Endothelial cell of umbilical vein (primary cell): Measurements from ENCODE around the gene SYT11. TPM values are rescaled to one million over a fixed set of nuclear protein-coding genes. Genes with fewer than 3 reads are reported as not detected.

Experiments
- BruUV-seq: library from RNA; stranded (reverse); fragments of 400-500 nt; replicated peaks from 2 replicates; lab custom pipeline; 2021; lab: Mats Ljungman, UMichigan
- CTCF ChIA-PET: fragments of 300-600, 350-600 bp; sonication (Branson Sonifier 250); formaldehyde crosslinking; loops from one replicate; lab custom pipeline; 2021; ENCODE audit warnings: antibody characterized with exemption, inconsistent platforms; lab: Charles Lee
- POLR2A ChIA-PET: fragments of 300-600, 350-600 bp; sonication (Branson Sonifier 250); formaldehyde crosslinking; loops from one replicate; lab custom pipeline; 2021; ENCODE audit warnings: antibody characterized with exemption, inconsistent platforms; lab: Charles Lee
- DNase-seq: peaks from one replicate; pipeline ENCODE4 v3.0.0-alpha.2; 2011; ENCODE audit warnings: low read depth, low spot score
- FAIRE-seq: peaks from 2 replicates; lab custom pipeline; 2011; peaks lifted over from hg19 to GRCh38; lab: Jason Lieb, UNC
- H2AFZ ChIP-seq: 2 replicates; pipeline ENCODE4 v1.6.0; 2012; ENCODE audit warnings: low read depth, low read length, control low read depth, inconsistent platforms
- H3K27ac ChIP-seq: 2 replicates; pipeline ENCODE4 v1.5.1; 2011; ENCODE audit warnings: low read depth, mild to moderate bottlenecking, control low read depth, low read length, moderate library complexity; ENCODE audit not compliant: insufficient read depth
- H3K27me3 ChIP-seq, 2 experiments: 2 replicates each; pipeline versions ENCODE4 v1.6.0 to v1.6.1; 2011; ENCODE audit warnings: low read length in 2 of 2, mixed read lengths in 1 of 2; ENCODE audit not compliant: control insufficient read depth in 2 of 2, insufficient read depth in 2 of 2
- H3K36me3 ChIP-seq, 2 experiments: 2 replicates in 1 of 2; 3 replicates in 1 of 2; pipeline ENCODE4 v1.5.1; 2011; ENCODE audit warnings: low read length in 2 of 2, mild to moderate bottlenecking in 1 of 2, moderate library complexity in 1 of 2; ENCODE audit not compliant: control insufficient read depth in 2 of 2, insufficient read depth in 2 of 2; ENCODE audit errors: extremely low read depth in 1 of 2
- H3K4me1 ChIP-seq: 3 replicates; pipeline ENCODE4 v1.5.1; 2011; ENCODE audit warnings: mild to moderate bottlenecking, low read length; ENCODE audit not compliant: control insufficient read depth, insufficient read depth; ENCODE audit errors: extremely low read depth
- H3K4me2 ChIP-seq: 2 replicates; pipeline ENCODE4 v1.6.1; 2011; ENCODE audit warnings: low read length, control low read depth, mixed read lengths; ENCODE audit not compliant: insufficient read depth
- H3K4me3 ChIP-seq, 3 experiments: fragments of 200-600 bp in 1 of 3; sonication (generic), shearing (Covaris generic) in 1 of 3; replicated peaks in 1 of 3; 2 replicates each; pipeline ENCODE4 v1.5.1; 2011 to 2016; ENCODE audit warnings: control low read depth in 3 of 3, low read length in 3 of 3, mild to moderate bottlenecking in 2 of 3, inconsistent platforms in 1 of 3, low read depth in 1 of 3, moderate library complexity in 1 of 3; ENCODE audit not compliant: insufficient read depth in 1 of 3
- H3K79me2 ChIP-seq: 2 replicates; pipeline ENCODE4 v1.6.0; 2012; ENCODE audit warnings: low read length, inconsistent platforms; ENCODE audit not compliant: control insufficient read depth, insufficient read depth
- H3K9ac ChIP-seq: replicated peaks from 2 replicates; pipeline ENCODE3; 2011; ENCODE audit warnings: low read length, control low read depth; ENCODE audit not compliant: insufficient read depth; ENCODE audit errors: extremely low read depth
- H3K9me1 ChIP-seq: replicated peaks from 3 replicates; pipeline ENCODE4 v1.6.0; 2011; ENCODE audit warnings: mild to moderate bottlenecking, low read length; ENCODE audit not compliant: control insufficient read depth, insufficient read depth; ENCODE audit errors: extremely low read depth
- H3K9me3 ChIP-seq: replicated peaks from 2 replicates; pipeline ENCODE4 v1.5.1; 2012; ENCODE audit warnings: low read length, inconsistent platforms; ENCODE audit not compliant: control insufficient read depth, insufficient read depth
- H4K20me1 ChIP-seq: replicated peaks from 2 replicates; pipeline ENCODE3; 2011; ENCODE audit warnings: mild to moderate bottlenecking, low read length; ENCODE audit not compliant: control insufficient read depth, insufficient read depth; ENCODE audit errors: extremely low read depth
- EZH2 ChIP-seq: IDR thresholded peaks from 2 replicates; pipeline ENCODE4 v1.6.1; 2012; ENCODE audit warnings: borderline replicate concordance, low read depth, mild to moderate bottlenecking, moderate library complexity, low read length, inconsistent platforms; ENCODE audit not compliant: severe bottlenecking
- GATA2 ChIP-seq: IDR thresholded peaks from 2 replicates; pipeline ENCODE4 v1.7.0; 2011; ENCODE audit warnings: low read depth, mild to moderate bottlenecking, moderate library complexity, mixed read lengths, low read length; ENCODE audit not compliant: insufficient read length, insufficient read depth
- JUN ChIP-seq: IDR thresholded peaks from 2 replicates; pipeline ENCODE4 v1.6.1; 2011; ENCODE audit warnings: borderline replicate concordance, low read depth; ENCODE audit not compliant: insufficient read length, insufficient read depth
- POLR2A ChIP-seq: IDR thresholded peaks from 2 replicates; pipeline ENCODE4 v1.6.1; 2012; ENCODE audit warnings: low read depth, mild to moderate bottlenecking, control low read depth, low read length
- dilution Hi-C: fragments of 300-500 bp; cut with MboI; formaldehyde crosslinking; loops from one replicate; pipeline ENCODE4 v1.15.0; 2019; ENCODE audit warnings: low sequenced_read_pairs; ENCODE audit not compliant: extremely low pct_ligation_motif_present
- intact Hi-C: fragments of 100-400 bp; cut with micrococcal nuclease; formaldehyde crosslinking; loops from one replicate; pipeline ENCODE4 v1.10.0; 2022
- polyA plus RNA-seq, 4 experiments: library from polyadenylated mRNA; depleted of rRNA in 3 of 4; stranded (reverse) in 3 of 4; unstranded in 1 of 4; fragments of >200 nt; gene quantifications; 2 replicates each; pipeline versions ENCODE4 v1.2.1 to v1.2.3, GENCODE V29; 2011 to 2012; ENCODE audit warnings: missing spikeins in 1 of 4
- total RNA-seq: library from RNA; stranded (reverse); gene quantifications from 2 replicates; pipeline ENCODE4 v1.2.3, GENCODE V29; 2021
- TF ChIP-seq, protein P1 (sequence below), 2 donors: IDR thresholded peaks; 1 replicate in 1 of 2; 2 replicates in 1 of 2; pipeline ENCODE4 v1.5.1; 2011; ENCODE audit warnings: low read length in 2 of 2, mild to moderate bottlenecking in 2 of 2, moderate library complexity in 2 of 2, control low read depth in 1 of 2, inconsistent platforms in 1 of 2, low read depth in 1 of 2; ENCODE audit not compliant: insufficient read depth in 1 of 2; ENCODE audit errors: extremely low read depth in 1 of 2

The SYT11 gene
- total and polyA plus RNA-seq, 2 donors (not counting 3 experiments of a cell fraction or from before 2014, with no cell fraction given), result 28.2 to 36.5 TPM

DNA sequence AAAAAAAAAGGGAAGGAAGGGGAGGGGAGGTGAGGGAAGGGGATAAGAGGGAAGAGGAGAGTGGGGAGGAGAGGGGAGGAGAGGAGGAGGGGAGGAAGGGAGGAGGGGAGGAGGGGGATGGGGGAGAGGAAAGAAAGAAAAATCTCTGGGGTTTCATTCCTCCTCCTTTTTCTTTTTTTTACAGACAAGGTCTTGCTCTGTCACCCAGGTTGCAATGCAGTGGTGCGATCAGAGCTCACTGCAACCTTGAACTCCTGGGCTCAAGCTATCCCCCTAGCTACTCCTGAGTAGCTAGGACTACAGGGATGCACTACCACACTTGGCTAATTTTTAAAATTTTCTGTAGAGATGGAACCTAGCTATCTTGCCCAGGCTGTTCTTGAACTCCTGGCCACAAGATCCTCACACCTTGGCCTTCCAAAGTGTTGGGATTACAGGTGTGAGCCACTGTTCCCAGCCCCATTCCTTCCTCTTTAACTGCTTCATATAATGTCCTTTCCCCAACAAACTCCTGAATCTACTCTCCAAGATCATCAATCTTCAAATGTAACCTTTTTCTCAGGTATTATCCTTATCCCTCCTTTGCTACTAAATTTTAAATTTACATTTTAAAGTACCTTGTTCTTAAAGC lies 25.6 kb upstream of the SYT11 start:
- no peak for DNase-seq
- no peak overlapping the region for H3K9ac ChIP-seq
- peaks cover 0 to 3% of the 10 kb centered on the region in 2 experiments for H3K36me3 ChIP-seq
- FAIRE-seq, result no peak
- no peaks in the 10 kb centered on the region for H3K9me1 ChIP-seq
- dilution Hi-C loops, result no loop called here
- no peak overlapping the region for H3K27ac ChIP-seq
- no peaks in the 10 kb centered on the region for H3K9me3 ChIP-seq
- TF ChIP-seq GATA2 (no peak), EZH2 (no peak), JUN (no peak), POLR2A (no peak)
- TF ChIP-seq, protein P1, sequence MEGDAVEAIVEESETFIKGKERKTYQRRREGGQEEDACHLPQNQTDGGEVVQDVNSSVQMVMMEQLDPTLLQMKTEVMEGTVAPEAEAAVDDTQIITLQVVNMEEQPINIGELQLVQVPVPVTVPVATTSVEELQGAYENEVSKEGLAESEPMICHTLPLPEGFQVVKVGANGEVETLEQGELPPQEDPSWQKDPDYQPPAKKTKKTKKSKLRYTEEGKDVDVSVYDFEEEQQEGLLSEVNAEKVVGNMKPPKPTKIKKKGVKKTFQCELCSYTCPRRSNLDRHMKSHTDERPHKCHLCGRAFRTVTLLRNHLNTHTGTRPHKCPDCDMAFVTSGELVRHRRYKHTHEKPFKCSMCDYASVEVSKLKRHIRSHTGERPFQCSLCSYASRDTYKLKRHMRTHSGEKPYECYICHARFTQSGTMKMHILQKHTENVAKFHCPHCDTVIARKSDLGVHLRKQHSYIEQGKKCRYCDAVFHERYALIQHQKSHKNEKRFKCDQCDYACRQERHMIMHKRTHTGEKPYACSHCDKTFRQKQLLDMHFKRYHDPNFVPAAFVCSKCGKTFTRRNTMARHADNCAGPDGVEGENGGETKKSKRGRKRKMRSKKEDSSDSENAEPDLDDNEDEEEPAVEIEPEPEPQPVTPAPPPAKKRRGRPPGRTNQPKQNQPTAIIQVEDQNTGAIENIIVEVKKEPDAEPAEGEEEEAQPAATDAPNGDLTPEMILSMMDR (IDR thresholded peaks at IDR 0.05; ENCODE audit: extremely low read depth in 1 of 2, insufficient read depth in 1 of 2, low read depth in 1 of 2, low read length in 2 of 2), result no peak
- no peak overlapping the region for H2AFZ ChIP-seq
- no peak overlapping the region for H3K4me2 ChIP-seq
- H3K79me2 ChIP-seq, result peaks cover 4% of the 10 kb centered on the region
- ChIA-PET POLR2A (no interaction called here), CTCF (no interaction called here)
- intact Hi-C loops, result no loop called here
- BruUV-seq, result no TSS peak
- H4K20me1 ChIP-seq, result no peaks in the 10 kb centered on the region
- no peaks in the 10 kb centered on the region for H3K27me3 ChIP-seq
- no peaks in the 10 kb centered on the region for H3K4me1 ChIP-seq
- H3K4me3 ChIP-seq, result no peak overlapping the region
